NCI-H510A treated with DMSO at 0.1 percent for 48 hours (cell line): ENCODE results near the gene C19orf67.

Experiments used
- DNase-seq: peaks from one replicate; lab custom pipeline; 2025; lab: John Stamatoyannopoulos, UW

C19orf67 gene

GRCh38 chr19:14107581-14108461, 22.2 kb upstream of the C19orf67 start:
- no peak for DNase-seq

- DNase-seq: no peak
Measured at GRCh38 chr19:14106840-14107239, 21.3 kb upstream of the C19orf67 start.

- no peak for DNase-seq
Measured at GRCh38 chr19:14105680-14106079, 20.1 kb upstream of the C19orf67 start.

GRCh38 chr19:14103310-14103709, 17.7 kb upstream of the C19orf67 start:
- DNase-seq: no peak

GRCh38 chr19:14102756-14103155, 17.2 kb upstream of the C19orf67 start:
- no peak for DNase-seq

GRCh38 chr19:14102102-14102696, 16.6 kb upstream of the C19orf67 start:
- DNase-seq: no peak

- DNase-seq: no peak
Measured at GRCh38 chr19:14101003-14101545, 15.5 kb upstream of the C19orf67 start.

GRCh38 chr19:14097532-14098151, 12.1 kb upstream of the C19orf67 start:
- DNase-seq: no peak

GRCh38 chr19:14096272-14096992, 10.8 kb upstream of the C19orf67 start:
- no peak for DNase-seq

- DNase-seq: no peak
Measured at GRCh38 chr19:14094854-14095253, 9.3 kb upstream of the C19orf67 start.

GRCh38 chr19:14093117-14093823, 7.7 kb upstream of the C19orf67 start:
- DNase-seq: no peak

- DNase-seq: no peak
Measured at GRCh38 chr19:14091813-14092462, 6.4 kb upstream of the C19orf67 start.

- peak; percentile 80 for DNase-seq
Measured at GRCh38 chr19:14091081-14091812, 5.7 kb upstream of the C19orf67 start.

GRCh38 chr19:14090509-14091080, 5.0 kb upstream of the C19orf67 start, which contains the start of gene SAMD1:
Gene SAMD1 (minus strand): TSS chr19:14090751.
- DNase-seq: peak; percentile 80

GRCh38 chr19:14089662-14090508, 4.3 kb upstream of the C19orf67 start:
- DNase-seq: no peak

- no peak for DNase-seq
Measured at GRCh38 chr19:14089412-14089661, 3.8 kb upstream of the C19orf67 start.

- no peak for DNase-seq
Measured at GRCh38 chr19:14088634-14089411, 3.2 kb upstream of the C19orf67 start.

GRCh38 chr19:14086098-14086497, 515 bp upstream of the C19orf67 start:
- DNase-seq: no peak

GRCh38 chr19:14082675-14082960, 3.0 kb downstream of the C19orf67 start:
- DNase-seq: no peak
